GM12878 (cell line): ENCODE measurements around the gene CCER1. TPM values are rescaled to one million over a fixed set of nuclear protein-coding genes. Genes with fewer than 3 reads are reported as not detected.

ENCODE experiments used
- ATAC-seq: fragments of 200-7000 bp; cut with Tn5 transposase; 3 replicates; pipeline ENCODE4 v1.9.1; 2020; ENCODE audit warnings: mild to moderate bottlenecking, moderate library complexity
- BruUV-seq: library from RNA; stranded (reverse); fragments of 400-500 nt; replicated peaks from 2 replicates; lab custom pipeline; 2021; lab: Mats Ljungman, UMichigan
- CTCF ChIA-PET: fragments of 300-600 bp; sonication (Branson Sonifier 250); formaldehyde crosslinking; extraction: SDS; loops from one replicate; lab custom pipeline; 2021; ENCODE audit warnings: inconsistent platforms; lab: Yijun Ruan, JAX
- POLR2A ChIA-PET: fragments of 350-600 bp; formaldehyde crosslinking; extraction: SDS; loops from one replicate; lab custom pipeline; 2021; ENCODE audit warnings: inconsistent platforms; lab: Charles Lee
- RAD21 ChIA-PET: fragments of 300-600 bp; sonication (Branson Sonifier 250); formaldehyde crosslinking; loops from one replicate; lab custom pipeline; 2023; ENCODE audit warnings: antibody characterized with exemption; ENCODE audit not compliant: unreplicated experiment; lab: Charles Lee
- SMC1A ChIA-PET: fragments of 300-600 bp; sonication (Branson Sonifier 250); formaldehyde crosslinking; loops from one replicate; lab custom pipeline; 2023; ENCODE audit not compliant: unreplicated experiment, uncharacterized antibody; lab: Charles Lee
- DNase-seq: peaks from one replicate; pipeline ENCODE4 v3.0.0-alpha.2; 2011; ENCODE audit warnings: low read depth, low spot score
- FAIRE-seq: peaks from 3 replicates; lab custom pipeline; 2011; peaks lifted over from hg19 to GRCh38; lab: Jason Lieb, UNC
- H2AFZ ChIP-seq: 2 replicates; pipeline ENCODE4 v1.6.0; 2011; ENCODE audit warnings: low read depth, low read length, control low read depth; ENCODE audit not compliant: control insufficient read depth
- H3K27ac ChIP-seq: 2 replicates; pipeline ENCODE4 v1.5.1; 2011; ENCODE audit warnings: control low read depth; ENCODE audit not compliant: control insufficient read depth, insufficient read depth
- H3K27me3 ChIP-seq, 2 experiments: replicated peaks in 1 of 2; 2 replicates each; pipeline versions ENCODE4 v1.6.0 to v1.6.1; 2011; ENCODE audit warnings: low read length in 1 of 2; ENCODE audit not compliant: control insufficient read depth in 2 of 2, insufficient read depth in 2 of 2
- H3K36me3 ChIP-seq, 2 experiments: 2 replicates each; pipeline ENCODE4 v1.5.1; 2011; ENCODE audit warnings: low read length in 1 of 2; ENCODE audit not compliant: control insufficient read depth in 2 of 2, insufficient read depth in 2 of 2
- H3K4me1 ChIP-seq: 2 replicates; pipeline ENCODE4 v1.6.1; 2011; ENCODE audit warnings: mild to moderate bottlenecking, low read length, moderate library complexity, mixed read lengths; ENCODE audit not compliant: control insufficient read depth, insufficient read depth
- H3K4me2 ChIP-seq: 2 replicates; pipeline ENCODE4 v1.6.0; 2011; ENCODE audit warnings: control low read depth; ENCODE audit not compliant: control insufficient read depth, insufficient read depth
- H3K4me3 ChIP-seq: fragments of 200-600 bp; sonication (generic); 2 replicates; pipeline ENCODE4 v1.5.1; 2016
- H3K79me2 ChIP-seq: 2 replicates; pipeline ENCODE4 v1.6.0; 2011; ENCODE audit warnings: low read length; ENCODE audit not compliant: control insufficient read depth, insufficient read depth
- H3K9ac ChIP-seq: 2 replicates; pipeline ENCODE4 v1.8.0; 2011; ENCODE audit warnings: low read length, control low read depth, mixed read lengths; ENCODE audit not compliant: control insufficient read depth, insufficient read depth
- H3K9me3 ChIP-seq: replicated peaks from 3 replicates; pipeline ENCODE4 v1.5.1; 2011; ENCODE audit warnings: mild to moderate bottlenecking, low read length; ENCODE audit not compliant: control insufficient read depth, insufficient read depth
- H4K20me1 ChIP-seq: 2 replicates; pipeline ENCODE4 v1.6.0; 2011; ENCODE audit not compliant: control insufficient read depth, insufficient read depth
- RAD21 ChIP-seq: IDR thresholded peaks from 2 replicates; pipeline ENCODE4 v1.6.1; 2011; ENCODE audit warnings: mild to moderate bottlenecking, low read depth, low read length, moderate library complexity; ENCODE audit not compliant: insufficient read depth
- RUNX3 ChIP-seq: IDR thresholded peaks from 2 replicates; pipeline ENCODE4 v1.6.1; 2012; ENCODE audit warnings: low read length, inconsistent platforms
- TARDBP ChIP-seq: IDR thresholded peaks from 2 replicates; pipeline ENCODE4 v1.6.1; 2016; ENCODE audit warnings: borderline replicate concordance
- WGBS: methylation state at CpG from one replicate; pipeline ENCODE4 v1.1.6; 2016; ENCODE audit warnings: low lambda C conversion rate; ENCODE audit not compliant: insufficient replicate concordance, insufficient coverage; ENCODE audit errors: missing lambda C conversion rate; 5-methylcytosine and 5-hydroxymethylcytosine counted together
- in situ Hi-C: fragments of 300-500 bp; cut with MboI; formaldehyde crosslinking; loops from 9 replicates; pipeline ENCODE4 v1.14.3; 2018; ENCODE audit warnings: mixed read lengths
- intact Hi-C: fragments of 100-400 bp; cut with micrococcal nuclease; formaldehyde crosslinking; loops from one replicate; pipeline ENCODE4 v1.14.2; 2022; ENCODE audit not compliant: unreplicated experiment
- polyA plus RNA-seq, 11 experiments: library from polyadenylated mRNA; depleted of rRNA in 4 of 11; unstranded in 6 of 11; stranded (reverse) in 5 of 11; fragments of >200 nt; fragmentation: Nextera tagmentation in 4 of 11; fragmentation: Illumina TruSeq in 1 of 11; extraction: Ambion mirVana in 4 of 11; extraction: Trizol in 1 of 11; gene quantifications; 1 replicate in 1 of 11; 2 replicates in 10 of 11; pipeline versions ENCODE4 v1.2.1 to v1.2.3, GENCODE V29; 2011 to 2016; ENCODE audit warnings: inconsistent platforms in 2 of 11, missing spikeins in 2 of 11, low read depth in 1 of 11
- total RNA-seq, 4 experiments: library from RNA; depleted of rRNA in 3 of 4; stranded (reverse); fragments of >200 nt in 3 of 4; fragmentation: Illumina TruSeq in 1 of 4; extraction: Trizol in 1 of 4; gene quantifications; 2 replicates each; pipeline versions ENCODE4 v1.2.1 to v1.2.3, GENCODE V29; 2013 to 2021
- TF ChIP-seq, protein P1 (sequence below), 3 experiments: IDR thresholded peaks in 2 of 3; conservative IDR thresholded peaks in 1 of 3; 2 replicates each; pipeline ENCODE4 v1.5.1; 2011; ENCODE audit warnings: low read depth in 3 of 3, low read length in 3 of 3, mild to moderate bottlenecking in 3 of 3, control low read depth in 2 of 3, moderate library complexity in 2 of 3, inconsistent platforms in 1 of 3, mixed read lengths in 1 of 3; ENCODE audit not compliant: control insufficient read depth in 2 of 3, insufficient read depth in 1 of 3; ENCODE audit errors: extremely low read depth in 1 of 3

The CCER1 gene
- total and polyA plus RNA-seq, 10 of the 15 experiments (the other 5 are each of a cell fraction or from before 2014, with no cell fraction given): 0.01 TPM; not detected in 9

- Histone ChIP-seq H4K20me1 (no peaks in the 10 kb centered on the region), H3K79me2 (no peaks in the 10 kb centered on the region), H3K36me3 (no peaks in the 10 kb centered on the region), H3K4me1 (no peaks in the 10 kb centered on the region), H3K9me3 (no peaks in the 10 kb centered on the region), H3K9ac (no peak overlapping the region), H2AFZ (no peak overlapping the region), H3K4me3 (no peak overlapping the region), H3K4me2 (no peak overlapping the region), H3K27ac (no peak overlapping the region), H3K27me3 (no peaks in the 10 kb centered on the region)
- peak; percentile 45 for TF ChIP-seq RUNX3
- TF ChIP-seq RAD21: peak; percentile 60
- TF ChIP-seq, protein P1, sequence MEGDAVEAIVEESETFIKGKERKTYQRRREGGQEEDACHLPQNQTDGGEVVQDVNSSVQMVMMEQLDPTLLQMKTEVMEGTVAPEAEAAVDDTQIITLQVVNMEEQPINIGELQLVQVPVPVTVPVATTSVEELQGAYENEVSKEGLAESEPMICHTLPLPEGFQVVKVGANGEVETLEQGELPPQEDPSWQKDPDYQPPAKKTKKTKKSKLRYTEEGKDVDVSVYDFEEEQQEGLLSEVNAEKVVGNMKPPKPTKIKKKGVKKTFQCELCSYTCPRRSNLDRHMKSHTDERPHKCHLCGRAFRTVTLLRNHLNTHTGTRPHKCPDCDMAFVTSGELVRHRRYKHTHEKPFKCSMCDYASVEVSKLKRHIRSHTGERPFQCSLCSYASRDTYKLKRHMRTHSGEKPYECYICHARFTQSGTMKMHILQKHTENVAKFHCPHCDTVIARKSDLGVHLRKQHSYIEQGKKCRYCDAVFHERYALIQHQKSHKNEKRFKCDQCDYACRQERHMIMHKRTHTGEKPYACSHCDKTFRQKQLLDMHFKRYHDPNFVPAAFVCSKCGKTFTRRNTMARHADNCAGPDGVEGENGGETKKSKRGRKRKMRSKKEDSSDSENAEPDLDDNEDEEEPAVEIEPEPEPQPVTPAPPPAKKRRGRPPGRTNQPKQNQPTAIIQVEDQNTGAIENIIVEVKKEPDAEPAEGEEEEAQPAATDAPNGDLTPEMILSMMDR (IDR thresholded peaks at IDR 0.05 in 2 of 3, conservative IDR thresholded peaks at IDR 0.05 in 1 of 3; ENCODE audit: control insufficient read depth in 2 of 3, extremely low read depth in 1 of 3, insufficient read depth in 1 of 3, low read depth in 3 of 3, low read length in 3 of 3): peak; percentile 66 to 71 (median 69)
- no peak for TF ChIP-seq TARDBP
- SMC1A ChIA-PET: interaction anchor here (1.0 to 2.3 kb wide), 4 partner anchors 15 to 152 kb away, joined by 3 to 6 read pairs (median 4); partner anchors contain the start of gene LUM
- DNase-seq (no peak), FAIRE-seq (peak; percentile 80), ATAC-seq (peak; percentile 84)
- no TSS peak for BruUV-seq
- RAD21 ChIA-PET: interaction anchor here (1.6 kb wide), 1 partner anchor 15 kb away, joined by 8 read pairs; no protein-coding TSS in a partner anchor
- WGBS: 0% methylated on average over 4 of the region's 4 CpGs
- intact Hi-C loops (loop anchor here (10.0 kb wide), 1 partner anchor 1415 kb away; no protein-coding TSS in a partner anchor), in situ Hi-C loops (no loop called here)
- POLR2A ChIA-PET: no interaction called here
- CTCF ChIA-PET: interaction anchor here (0.6 to 3.2 kb wide), 10 partner anchors 9 to 371 kb away, joined by 3 to 41 read pairs (median 4); no protein-coding TSS in a partner anchor
Observed at GRCh38 chr12:90959538-90960139, 4.7 kb upstream of the CCER1 start.
